Uterus (tissue), 4 donors: ENCODE measurements around the gene SLC48A1. TPM values are rescaled to one million over a fixed set of nuclear protein-coding genes. Genes with fewer than 3 reads are reported as not detected.
A peak's percentile ranks its signal among the peaks of the same experiment; 100 is the strongest.

Experiments used
- DNase-seq, 2 donors: peaks; one replicate each; pipeline ENCODE4 v3.0.0-alpha.2; 2019 to 2020
- H3K27ac ChIP-seq, 2 donors: fragments of 200-600 bp; sonication (generic); 1 replicate in 1 of 2; 2 replicates in 1 of 2; pipeline ENCODE4 v1.5.1; 2016 to 2018
- H3K27me3 ChIP-seq, 2 donors: fragments of 200-600 bp; sonication (generic); one replicate each; pipeline ENCODE4 v1.5.1; 2018 to 2019; ENCODE audit warnings: control low read depth in 1 of 2
- H3K36me3 ChIP-seq, 2 donors: fragments of 200-600 bp; sonication (generic); one replicate each; pipeline ENCODE4 v1.5.1; 2019; ENCODE audit warnings: control low read depth in 1 of 2
- H3K4me1 ChIP-seq, 2 donors: fragments of 200-600 bp; sonication (generic); one replicate each; pipeline ENCODE4 v1.5.1; 2018 to 2019; ENCODE audit warnings: control low read depth in 1 of 2
- H3K4me3 ChIP-seq, 2 donors: fragments of 200-600 bp; sonication (generic); 1 replicate in 1 of 2; 2 replicates in 1 of 2; pipeline ENCODE4 v1.5.1; 2018 to 2019; ENCODE audit warnings: mild to moderate bottlenecking in 1 of 2
- H3K9me3 ChIP-seq, 2 donors: fragments of 200-600 bp; sonication (generic); one replicate each; pipeline ENCODE4 v1.5.1; 2019; ENCODE audit warnings: control low read depth in 1 of 2
- POLR2A ChIP-seq, 2 donors: fragments of 450-650 bp; IDR thresholded peaks; one replicate each; pipeline ENCODE4 v1.6.1; 2016; ENCODE audit warnings: antibody characterized with exemption in 2 of 2, mild to moderate bottlenecking in 1 of 2, moderate library complexity in 1 of 2
- intact Hi-C: fragments of 100-400 bp; cut with DNase I; formaldehyde crosslinking; loops from one replicate; pipeline ENCODE4 v1.15.1; 2023; ENCODE audit warnings: low total_unique reads
- total RNA-seq, 4 donors: library from RNA; depleted of rRNA in 3 of 4; stranded (reverse); fragments of >200 nt in 3 of 4; gene quantifications; one replicate each; pipeline versions ENCODE4 v1.1.0 to v1.2.4, GENCODE V29; 2014 to 2023
- TF ChIP-seq, protein P1 (sequence below), 4 experiments: fragments of 200-600 bp in 2 of 4; fragments of 450-650 bp in 2 of 4; sonication (generic) in 2 of 4; IDR thresholded peaks; one replicate each; pipeline ENCODE4 v1.5.1; 2016 to 2019; ENCODE audit warnings: antibody characterized with exemption in 4 of 4, mild to moderate bottlenecking in 2 of 4, moderate library complexity in 1 of 4
- donor health status: DM: yes; HTN: yes; CAD: no.

The SLC48A1 gene
- total RNA-seq, 4 donors from 2014 or later = 1.3 to 50.5 (median 15.4) TPM

DNA sequence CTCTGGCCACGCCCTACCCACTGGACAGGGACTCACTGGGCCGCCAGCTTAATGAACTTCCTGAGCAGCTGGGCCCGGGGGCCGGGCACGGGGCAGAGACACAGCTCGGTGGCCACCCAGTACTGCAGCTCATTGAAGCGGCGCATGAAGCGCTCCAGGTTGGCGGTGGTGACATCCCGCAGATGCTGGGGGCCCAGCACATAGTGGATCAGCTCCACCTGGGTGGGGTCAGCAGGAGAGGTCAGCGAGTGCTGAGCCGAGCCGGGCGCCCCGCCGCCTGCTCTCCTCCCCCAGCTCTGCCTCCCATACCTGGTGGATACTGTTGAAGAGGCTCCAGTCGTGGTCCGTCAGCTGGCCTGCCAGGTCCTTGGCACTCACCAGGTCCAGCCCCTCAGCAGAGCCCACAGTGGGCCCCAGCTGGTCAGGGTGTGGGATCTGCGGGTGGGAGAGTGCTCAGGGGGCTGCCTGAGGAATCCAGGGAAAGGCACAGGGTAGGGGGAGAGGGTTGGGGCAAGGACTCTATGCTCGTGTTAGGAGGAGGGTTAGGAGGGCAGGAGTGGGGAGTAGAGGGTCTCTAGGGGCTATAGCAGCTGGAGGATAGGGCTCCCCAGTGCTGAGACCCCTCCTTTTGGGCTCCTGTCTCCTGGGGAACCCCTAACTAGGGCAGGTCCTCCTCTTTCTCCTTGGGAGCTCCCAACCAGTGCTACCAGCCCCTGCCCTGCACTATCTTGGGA, 32.3 kb upstream of the SLC48A1 start:
- Histone ChIP-seq H3K4me3 (no peak overlapping the region), H3K36me3 (no peaks in the 10 kb centered on the region), H3K27ac (peak overlapping the region; percentile 18 to 27), H3K27me3 (no peaks in the 10 kb centered on the region), H3K4me1 (peaks cover 9 to 20% of the 10 kb centered on the region in 2 donors), H3K9me3 (no peaks in the 10 kb centered on the region)
- TF ChIP-seq, protein P1, sequence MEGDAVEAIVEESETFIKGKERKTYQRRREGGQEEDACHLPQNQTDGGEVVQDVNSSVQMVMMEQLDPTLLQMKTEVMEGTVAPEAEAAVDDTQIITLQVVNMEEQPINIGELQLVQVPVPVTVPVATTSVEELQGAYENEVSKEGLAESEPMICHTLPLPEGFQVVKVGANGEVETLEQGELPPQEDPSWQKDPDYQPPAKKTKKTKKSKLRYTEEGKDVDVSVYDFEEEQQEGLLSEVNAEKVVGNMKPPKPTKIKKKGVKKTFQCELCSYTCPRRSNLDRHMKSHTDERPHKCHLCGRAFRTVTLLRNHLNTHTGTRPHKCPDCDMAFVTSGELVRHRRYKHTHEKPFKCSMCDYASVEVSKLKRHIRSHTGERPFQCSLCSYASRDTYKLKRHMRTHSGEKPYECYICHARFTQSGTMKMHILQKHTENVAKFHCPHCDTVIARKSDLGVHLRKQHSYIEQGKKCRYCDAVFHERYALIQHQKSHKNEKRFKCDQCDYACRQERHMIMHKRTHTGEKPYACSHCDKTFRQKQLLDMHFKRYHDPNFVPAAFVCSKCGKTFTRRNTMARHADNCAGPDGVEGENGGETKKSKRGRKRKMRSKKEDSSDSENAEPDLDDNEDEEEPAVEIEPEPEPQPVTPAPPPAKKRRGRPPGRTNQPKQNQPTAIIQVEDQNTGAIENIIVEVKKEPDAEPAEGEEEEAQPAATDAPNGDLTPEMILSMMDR (IDR thresholded peaks at IDR 0.05) = no peak
- no peak for TF ChIP-seq POLR2A (IDR thresholded peaks at IDR 0.05)
- no peak for DNase-seq
- intact Hi-C loops = loop anchor here (10.0 kb wide), 1 partner anchor 94 kb away; no protein-coding TSS in a partner anchor

DNA sequence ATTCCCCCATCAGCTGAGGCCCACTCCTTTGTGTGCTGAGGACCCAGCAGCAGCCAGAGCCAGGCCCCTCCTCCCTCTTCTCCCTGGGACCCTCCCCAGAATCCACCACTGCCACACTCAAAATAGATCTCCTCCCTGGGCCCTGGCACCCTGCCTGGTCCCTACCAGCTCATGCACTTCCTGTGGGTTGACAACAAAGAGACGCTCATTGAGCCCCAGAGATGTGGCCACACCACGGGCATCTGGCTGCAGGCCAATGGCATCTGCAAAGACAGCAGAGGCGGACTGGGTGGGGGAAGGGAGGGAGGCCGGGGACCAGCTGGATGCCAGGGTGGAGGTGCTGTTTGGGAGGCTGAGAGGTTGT, 31.7 kb upstream of the SLC48A1 start:
- H3K4me3 ChIP-seq = no peak overlapping the region
- no peaks in the 10 kb centered on the region for H3K27me3 ChIP-seq
- intact Hi-C loops = loop anchor here (10.0 kb wide), 1 partner anchor 93 kb away; no protein-coding TSS in a partner anchor
- no peaks in the 10 kb centered on the region for H3K36me3 ChIP-seq
- H3K27ac ChIP-seq = peak overlapping the region in 1 of 2 donors; percentile 7
- no peaks in the 10 kb centered on the region for H3K9me3 ChIP-seq
- peaks cover 7 to 15% of the 10 kb centered on the region in 2 donors for H3K4me1 ChIP-seq
- DNase-seq = peak; percentile 47 to 61
- no peak for TF ChIP-seq POLR2A (IDR thresholded peaks at IDR 0.05)
- TF ChIP-seq, protein P1 (IDR thresholded peaks at IDR 0.05) = no peak

DNA sequence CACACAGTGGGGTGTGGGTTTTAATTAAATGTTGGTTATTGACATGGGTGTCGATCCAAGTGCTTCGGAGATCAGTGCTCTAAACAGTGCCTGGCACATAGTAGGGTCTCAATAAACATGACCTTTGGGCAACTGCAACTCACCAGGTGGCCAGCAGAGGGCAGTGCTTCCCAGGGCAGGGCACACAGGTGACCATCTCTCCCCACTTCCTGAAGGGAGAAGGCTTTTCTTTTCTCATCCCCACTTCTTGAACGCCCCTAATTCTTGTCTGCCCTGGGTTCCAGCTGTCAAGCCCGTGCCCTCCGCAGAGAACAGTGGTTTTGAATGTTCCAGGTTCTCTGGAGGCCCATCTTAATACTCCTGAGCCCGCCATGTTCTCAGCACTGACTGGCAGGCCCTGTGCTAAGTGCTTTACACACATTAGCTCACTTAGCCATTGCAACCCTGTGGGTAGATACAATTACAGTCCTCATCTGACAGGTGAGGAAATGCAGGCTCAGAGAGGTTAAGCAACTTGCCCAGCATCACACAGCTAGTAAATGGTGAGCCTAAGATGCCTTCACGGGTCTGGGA, 30.7 kb upstream of the SLC48A1 start:
- Histone ChIP-seq H3K27me3 (no peaks in the 10 kb centered on the region), H3K4me1 (peaks cover 0 to 6% of the 10 kb centered on the region in 2 donors), H3K27ac (no peak overlapping the region), H3K9me3 (no peaks in the 10 kb centered on the region), H3K4me3 (no peak overlapping the region), H3K36me3 (no peaks in the 10 kb centered on the region)
- TF ChIP-seq, protein P1 (IDR thresholded peaks at IDR 0.05) = peak; percentile 88 to 95 (median 93)
- TF ChIP-seq POLR2A (IDR thresholded peaks at IDR 0.05) = no peak
- intact Hi-C loops = loop anchor here (10.0 kb wide), 1 partner anchor 92 kb away; no protein-coding TSS in a partner anchor
- peak; percentile 53 to 65 for DNase-seq

DNA sequence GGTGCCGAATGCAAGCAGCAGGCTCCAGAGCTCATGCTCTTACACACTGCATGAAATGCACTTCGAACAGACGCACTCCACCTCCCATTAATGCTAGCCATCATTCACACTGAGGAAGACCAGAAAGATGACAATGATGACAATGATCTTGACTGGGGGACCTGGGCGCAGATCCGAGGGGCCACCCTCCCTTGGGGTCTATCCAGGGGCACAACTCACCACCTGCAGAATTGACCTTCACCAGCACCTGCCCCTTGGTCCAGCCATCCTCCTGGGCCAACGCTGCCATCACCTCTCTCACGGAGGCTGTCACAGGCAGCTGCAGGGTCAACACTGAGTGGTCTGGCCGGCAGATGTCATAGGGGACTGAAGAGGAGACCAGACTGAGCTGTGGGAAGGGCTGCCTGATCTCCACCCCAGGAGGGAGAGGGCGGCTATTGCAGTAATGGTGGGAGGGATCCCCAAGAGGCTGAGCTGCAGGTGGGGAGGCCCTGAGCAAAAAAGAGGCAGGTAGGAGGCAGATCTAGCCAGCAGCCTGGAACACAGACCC, 29.7 kb upstream of the SLC48A1 start:
- no peaks in the 10 kb centered on the region for H3K9me3 ChIP-seq
- H3K36me3 ChIP-seq = no peaks in the 10 kb centered on the region
- H3K27me3 ChIP-seq = no peaks in the 10 kb centered on the region
- DNase-seq = no peak
- no peaks in the 10 kb centered on the region for H3K4me1 ChIP-seq
- H3K27ac ChIP-seq = no peak overlapping the region
- intact Hi-C loops = loop anchor here (10.0 kb wide), 1 partner anchor 91 kb away; no protein-coding TSS in a partner anchor
- no peak overlapping the region for H3K4me3 ChIP-seq
- TF ChIP-seq, protein P1 (IDR thresholded peaks at IDR 0.05) = no peak
- no peak for TF ChIP-seq POLR2A (IDR thresholded peaks at IDR 0.05)
